Aortic smooth muscle cell (primary cell): ENCODE results near the gene MAL. TPM values are rescaled to one million over a fixed set of nuclear protein-coding genes. Genes with fewer than 3 reads are reported as not detected.

Source experiments
- total RNA-seq: library from RNA; depleted of rRNA; stranded (reverse); fragments of >200 nt; gene quantifications from 2 replicates; pipeline ENCODE4 v1.2.3, GENCODE V29; 2014

Gene MAL
- not detected in 2 replicates for total RNA-seq

DNA sequence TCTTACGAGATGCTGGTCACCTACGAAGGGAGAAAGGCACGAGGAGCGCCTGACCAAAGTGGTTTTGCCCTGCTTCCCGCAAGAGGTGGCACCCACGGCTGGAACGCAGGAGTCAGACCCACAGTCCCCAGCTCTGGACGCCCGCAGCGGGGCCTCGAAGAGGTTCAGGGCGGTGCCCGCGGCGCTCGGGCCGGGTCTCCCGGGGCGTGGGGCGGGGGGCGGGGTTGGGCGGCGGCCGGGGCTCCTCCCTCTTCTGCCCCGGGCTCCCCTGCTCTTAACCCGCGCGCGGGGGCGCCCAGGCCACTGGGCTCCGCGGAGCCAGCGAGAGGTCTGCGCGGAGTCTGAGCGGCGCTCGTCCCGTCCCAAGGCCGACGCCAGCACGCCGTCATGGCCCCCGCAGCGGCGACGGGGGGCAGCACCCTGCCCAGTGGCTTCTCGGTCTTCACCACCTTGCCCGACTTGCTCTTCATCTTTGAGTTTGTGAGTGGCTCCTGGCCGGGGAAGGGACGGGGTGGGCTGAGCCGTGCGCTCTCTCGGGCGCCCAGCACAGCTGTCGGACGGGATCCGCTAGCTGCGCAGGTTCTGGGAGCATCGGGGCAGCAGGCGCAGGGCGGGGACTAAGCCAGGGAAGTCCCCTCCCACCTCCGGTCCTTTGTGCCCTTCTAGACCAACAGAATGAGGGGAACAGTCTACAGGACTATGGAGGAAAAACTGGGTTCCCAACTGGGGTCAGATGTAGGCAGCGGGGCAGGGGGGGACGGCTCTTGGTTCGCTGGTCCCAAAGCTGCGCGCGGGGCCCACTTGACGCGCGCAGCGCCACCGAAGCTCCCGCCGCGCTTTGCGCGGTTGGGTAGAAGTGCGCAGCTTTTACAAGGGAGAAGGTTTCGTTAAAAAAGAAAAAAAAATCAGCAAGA, at the start of gene MAL:
Gene MAL, plus strand, starts transcription at position 303 of the 914 bp plus-strand sequence. Its CDS starts 85 bp downstream, at position 388.

Other genes starting within 250 kb of the MAL start
- not detected in 2 replicates for gene TEKT4, start 154.3 kb upstream of the MAL start, total RNA-seq
- gene MRPS5, start 96.1 kb downstream of the MAL start, total RNA-seq = 39.3 and 47.0 TPM in 2 replicates
- gene ZNF514, start 134.1 kb downstream of the MAL start, total RNA-seq = 10.4 and 11.4 TPM in 2 replicates
- gene ZNF2, start 140.1 kb downstream of the MAL start, total RNA-seq = 5.8 and 7.5 TPM in 2 replicates
- 2.2 and 3.0 TPM in 2 replicates for gene ZNF892, start 181.8 kb downstream of the MAL start, total RNA-seq
- gene PROM2, start 248.7 kb downstream of the MAL start, total RNA-seq = 0.19 and 0.26 TPM in 2 replicates